K562 (cell line): ENCODE results near the gene UBE2C. TPM values are rescaled to one million over a fixed set of nuclear protein-coding genes. Genes with fewer than 3 reads are reported as not detected.

Experiments used
- C11orf30 ChIP-seq: fragments of 450-650 bp; IDR thresholded peaks from 2 replicates; pipeline ENCODE4 v1.6.1; 2016; ENCODE audit warnings: low read depth, mild to moderate bottlenecking
- DLX4 ChIP-seq: fragments of 250-450 bp; sonication (Bioruptor Pico); IDR thresholded peaks from 2 replicates; pipeline ENCODE4 v1.6.1; 2021; ENCODE audit warnings: mild to moderate bottlenecking
- E2F1 ChIP-seq: sonication (generic); formaldehyde crosslinking; IDR thresholded peaks from 2 replicates; pipeline ENCODE4 v1.8.1; 2023; ENCODE audit warnings: mild to moderate bottlenecking, missing genetic modification reagents, moderate library complexity
- ELF4 ChIP-seq: fragments of 450-650 bp; formaldehyde crosslinking; IDR thresholded peaks from 2 replicates; pipeline ENCODE4 v1.4.0; 2022; ENCODE audit warnings: missing genetic modification characterization
- GTF2A2 ChIP-seq: IDR thresholded peaks from 2 replicates; pipeline ENCODE4 v1.6.1; 2016; ENCODE audit warnings: mild to moderate bottlenecking, missing genetic modification characterization, missing compliant biosample characterization
- HDAC2 ChIP-seq: fragments of 450-650 bp; IDR thresholded peaks from 2 replicates; pipeline ENCODE4 v1.6.1; 2016; ENCODE audit warnings: mild to moderate bottlenecking
- HINFP ChIP-seq: fragments of 450-650 bp; conservative IDR thresholded peaks from 2 replicates; pipeline ENCODE4 v1.6.1; 2016; ENCODE audit warnings: missing genetic modification characterization, low read depth, mild to moderate bottlenecking, control low read depth, missing compliant biosample characterization
- HNRNPLL ChIP-seq: fragments of 200-400 bp; formaldehyde crosslinking; IDR thresholded peaks from 2 replicates; pipeline ENCODE4 v1.6.1; 2017; ENCODE audit warnings: low read length, low read depth, mild to moderate bottlenecking; ENCODE audit not compliant: poor library complexity, severe bottlenecking
- IRF9 ChIP-seq: fragments of 450-650 bp; IDR thresholded peaks from 2 replicates; pipeline ENCODE4 v1.6.1; 2016; ENCODE audit warnings: missing biosample characterization, missing genetic modification characterization
- MCM2 ChIP-seq: fragments of 450-650 bp; IDR thresholded peaks from 2 replicates; pipeline ENCODE4 v1.6.1; 2017; ENCODE audit warnings: low read depth, mild to moderate bottlenecking
- NBN ChIP-seq: fragments of 450-650 bp; IDR thresholded peaks from 2 replicates; pipeline ENCODE4 v1.6.1; 2016; ENCODE audit warnings: low read depth, mild to moderate bottlenecking
- NFE2 ChIP-seq: IDR thresholded peaks from 2 replicates; pipeline ENCODE4 v1.6.1; 2014; ENCODE audit warnings: antibody characterized with exemption, low read depth
- POLR2H ChIP-seq: IDR thresholded peaks from 2 replicates; pipeline ENCODE4 v1.6.1; 2016; ENCODE audit warnings: missing genetic modification characterization, low read depth, mild to moderate bottlenecking, control low read depth, missing compliant biosample characterization, moderate library complexity
- STAT5A ChIP-seq: IDR thresholded peaks from 2 replicates; pipeline ENCODE4 v1.6.1; 2012; ENCODE audit warnings: low read length, inconsistent platforms, borderline replicate concordance
- TSC22D4 ChIP-seq: fragments of 450-650 bp; IDR thresholded peaks from 2 replicates; pipeline ENCODE4 v1.6.1; 2016; ENCODE audit warnings: missing genetic modification characterization, missing biosample characterization, control low read depth
- ZBTB11 ChIP-seq, 3 experiments: fragments of 200-800 bp in 1 of 3; fragments of 250-450 bp in 1 of 3; fragments of 450-650 bp in 1 of 3; sonication (Bioruptor Pico) in 1 of 3; sonication (Bioruptor generic) in 1 of 3; formaldehyde crosslinking in 1 of 3; IDR thresholded peaks; 2 replicates each; pipeline versions ENCODE4 v1.6.1 to v1.8.0; 2016 to 2022; ENCODE audit warnings: mild to moderate bottlenecking in 2 of 3, missing genetic modification characterization in 2 of 3, missing compliant biosample characterization in 1 of 3, moderate library complexity in 1 of 3
- ZNF639 ChIP-seq, 2 experiments: fragments of 200-800 bp in 1 of 2; sonication (Bioruptor generic) in 1 of 2; sonication (generic) in 1 of 2; formaldehyde crosslinking in 1 of 2; IDR thresholded peaks in 1 of 2; conservative IDR thresholded peaks in 1 of 2; 2 replicates each; pipeline versions ENCODE4 v1.5.0 to v1.6.1; 2016 to 2020; ENCODE audit warnings: missing compliant biosample characterization in 1 of 2, missing genetic modification characterization in 1 of 2, missing genetic modification reagents in 1 of 2
- polyA plus RNA-seq, 8 experiments: library from polyadenylated mRNA; depleted of rRNA in 4 of 8; stranded (reverse) in 5 of 8; unstranded in 3 of 8; fragments of >200 nt; fragmentation: Nextera tagmentation in 2 of 8; fragmentation: Illumina TruSeq in 1 of 8; extraction: Ambion mirVana in 2 of 8; extraction: Trizol in 1 of 8; gene quantifications; 2 replicates each; pipeline versions ENCODE4 v1.2.1 to v1.2.3, GENCODE V29; 2011 to 2014; ENCODE audit warnings: inconsistent platforms in 1 of 8, missing spikeins in 1 of 8
- total RNA-seq, 7 experiments: library from RNA; depleted of rRNA in 6 of 7; stranded (reverse); fragments of >200 nt in 6 of 7; fragmentation: Illumina TruSeq in 2 of 7; extraction: Trizol in 2 of 7; gene quantifications; 2 replicates each; pipeline versions ENCODE4 v1.2.1 to v1.2.3, GENCODE V29; 2011 to 2021; ENCODE audit warnings: low replicate concordance in 1 of 7

UBE2C gene
- total and polyA plus RNA-seq, 9 of the 15 experiments (the other 6 are each of a cell fraction or from before 2014, with no cell fraction given): 0.51 to 1.6 (median 0.69) TPM

GRCh38 chr20:45833883-45834796, 21.7 kb downstream of the UBE2C start (continued):
- no peak for TF ChIP-seq ZBTB11 (CRISPR knock-in tag; IDR thresholded peaks at IDR 0.05)
- no peak for TF ChIP-seq C11orf30
- TF ChIP-seq MCM2: no peak
- no peak for TF ChIP-seq ELF4 (CRISPR knock-in tag)
- TF ChIP-seq DLX4 (CRISPR knock-in tag): no peak
- TF ChIP-seq STAT5A: no peak
- TF ChIP-seq ZNF639 (CRISPR knock-in tag; conservative IDR thresholded peaks at IDR 0.05 in 1 of 2, IDR thresholded peaks at IDR 0.05 in 1 of 2): no peak
- TF ChIP-seq E2F1 (CRISPR knock-in tag): no peak
- no peak for TF ChIP-seq HDAC2
- no peak for TF ChIP-seq NBN
- no peak for TF ChIP-seq IRF9
- TF ChIP-seq POLR2H: no peak
- no peak for TF ChIP-seq NFE2
- TF ChIP-seq HINFP: no peak
- TF ChIP-seq GTF2A2 (tag): no peak
- no peak for TF ChIP-seq TSC22D4
- TF ChIP-seq HNRNPLL: no peak
